Stimulated activated naive CD8-positive, alpha-beta T cell treated with anti-CD3 and anti-CD28 coated beads, Interleukin-15, Interleukin-2, amounts not matched to agents 100 U/mL and 50 U/mL, for 24 hours (primary cell): ENCODE data around the gene PRELP.
"Not testable (repeated sequence)": the region's sequence is repeated elsewhere in the genome, so short reads cannot be mapped to it uniquely, and the experiment has no call there.

ENCODE experiments used
- ATAC-seq: fragments of 150-1000 bp; cut with Tn5 transposase; one replicate; pipeline ENCODE4 v1.10.0; 2021
- DNase-seq: peaks from one replicate; pipeline ENCODE4 v3.0.0; 2021

Gene PRELP

GRCh38 chr1:203506858-203507626 lies 31.4 kb downstream of the PRELP start:
- no peak for DNase-seq

GRCh38 chr1:203507759-203508158 lies 32.2 kb downstream of the PRELP start:
- DNase-seq (no peak), ATAC-seq (no peak)

More at GRCh38 chr1:203506858-203507626, 31.4 kb downstream of the PRELP start:
- no peak for ATAC-seq

GRCh38 chr1:203508463-203509073 lies 33.0 kb downstream of the PRELP start:
- no peak for ATAC-seq

GRCh38 chr1:203509135-203509534 lies 33.5 kb downstream of the PRELP start:
- DNase-seq (no peak), ATAC-seq (no peak)

More at GRCh38 chr1:203508463-203509073, 33.0 kb downstream of the PRELP start:
- DNase-seq, result no peak

GRCh38 chr1:203511513-203511912 lies 35.9 kb downstream of the PRELP start:
- no peak for DNase-seq
- ATAC-seq, result no peak

GRCh38 chr1:203511930-203512329 lies 36.3 kb downstream of the PRELP start:
- no peak for DNase-seq
- no peak for ATAC-seq

- ATAC-seq (no peak), DNase-seq (no peak)
These were observed 36.9 kb downstream of the PRELP start for GRCh38 chr1:203512517-203512847.

GRCh38 chr1:203512848-203513584 lies 37.4 kb downstream of the PRELP start:
- peak; percentile 49 for DNase-seq

GRCh38 chr1:203513585-203514031 lies 38.0 kb downstream of the PRELP start:
- DNase-seq (no peak), ATAC-seq (no peak)

More at GRCh38 chr1:203512848-203513584, 37.4 kb downstream of the PRELP start:
- peak; percentile 84 for ATAC-seq

- ATAC-seq, result no peak
- no peak for DNase-seq
These were observed 40.6 kb downstream of the PRELP start for GRCh38 chr1:203516184-203516583.

- ATAC-seq (no peak), DNase-seq (no peak)
These were observed 41.3 kb downstream of the PRELP start for GRCh38 chr1:203516906-203517305.

- ATAC-seq (no peak), DNase-seq (no peak)
These were observed 42.0 kb downstream of the PRELP start for GRCh38 chr1:203517426-203518110.

GRCh38 chr1:203518139-203518538 lies 42.5 kb downstream of the PRELP start:
- DNase-seq, ATAC-seq: not testable (repeated sequence)

GRCh38 chr1:203518541-203518940 lies 42.9 kb downstream of the PRELP start:
- DNase-seq (no peak), ATAC-seq (no peak)

- ATAC-seq (no peak), DNase-seq (no peak)
These were observed 43.6 kb downstream of the PRELP start for GRCh38 chr1:203519053-203519840.

- no peak for DNase-seq
These were observed 44.3 kb downstream of the PRELP start for GRCh38 chr1:203519896-203520295.

GRCh38 chr1:203520315-203520714 lies 44.7 kb downstream of the PRELP start:
- ATAC-seq, result no peak
- DNase-seq, result no peak

More at GRCh38 chr1:203519896-203520295, 44.3 kb downstream of the PRELP start:
- ATAC-seq, result no peak

- DNase-seq (no peak), ATAC-seq (no peak)
These were observed 45.6 kb downstream of the PRELP start for GRCh38 chr1:203521074-203521794.

- no peak for DNase-seq
- ATAC-seq, result no peak
These were observed 46.2 kb downstream of the PRELP start for GRCh38 chr1:203521812-203522211.

GRCh38 chr1:203522237-203522636 lies 46.6 kb downstream of the PRELP start:
- DNase-seq (no peak), ATAC-seq (no peak)

GRCh38 chr1:203523667-203524066 lies 48.1 kb downstream of the PRELP start:
- ATAC-seq (no peak), DNase-seq (no peak)
